OCI-LY7 (cell line): ENCODE data around the gene NFE2L3.

ENCODE experiments used
- CTCF ChIP-seq: fragments of 200-600 bp; sonication (generic); conservative IDR thresholded peaks from 2 replicates; pipeline ENCODE4 v1.5.1; 2014; ENCODE audit warnings: mild to moderate bottlenecking, antibody characterized with exemption, low read length, moderate library complexity, mixed read lengths
- EZH2phosphoT487 ChIP-seq: fragments of 200-600 bp; sonication (generic); IDR thresholded peaks from 2 replicates; pipeline ENCODE4 v1.6.1; 2018; ENCODE audit warnings: low read depth, borderline replicate concordance, mild to moderate bottlenecking, mixed run types, antibody characterized with exemption, low read length, moderate library complexity, mixed read lengths

GRCh38 chr7:26227987-26228386, 76.0 kb downstream of the NFE2L3 start:
- no peak for TF ChIP-seq EZH2phosphoT487
- no peak for TF ChIP-seq CTCF
